ENCODE results near the gene BIN1. TPM values are rescaled to one million over a fixed set of nuclear protein-coding genes. Genes with fewer than 3 reads are reported as not detected.

The BIN1 gene
- total RNA-seq, 2 donors from 2014 or later: 41.7 to 45.9 TPM

GRCh38 chr2:127110985-127111384, 4.0 kb upstream of the BIN1 start:
- no peak overlapping the region for H3K4me3 Mint-ChIP-seq
- no peak for TF ChIP-seq CTCF (conservative IDR thresholded peaks at IDR 0.05)
- H3K27ac ChIP-seq (ENCODE audit: low read depth, low read length): no peak overlapping the region

GRCh38 chr2:127108090-127108523, 1.2 kb upstream of the BIN1 start:
- no peak for TF ChIP-seq CTCF (conservative IDR thresholded peaks at IDR 0.05)
- Mint-ChIP-seq H3K9me3 (no peaks in the 10 kb centered on the region), H3K4me3 (peak overlapping the region; percentile 61), H3K4me1 (peaks cover 15% of the 10 kb centered on the region), H3K27ac (no peak overlapping the region), H3K36me3 (ENCODE audit: low read depth) (no peaks in the 10 kb centered on the region), H3K27me3 (ENCODE audit: insufficient read depth) (peaks cover 14% of the 10 kb centered on the region)
- WGBS, 2 experiments (ENCODE audit: insufficient coverage in 1 of 2, insufficient read length in 1 of 2): 89 to 92% methylated on average over 11 of the region's 11 CpGs
- Histone ChIP-seq H3K4me1 (ENCODE audit: control insufficient read depth, insufficient read depth, low read length) (no peaks in the 10 kb centered on the region), H3K9ac (ENCODE audit: extremely low read depth, low read length, poor library complexity, severe bottlenecking) (no peak overlapping the region), H3K9me3 (ENCODE audit: control insufficient read depth, low read length) (no peaks in the 10 kb centered on the region), H3K27ac (ENCODE audit: low read depth, low read length) (no peak overlapping the region), H3K27me3 (ENCODE audit: control insufficient read depth, insufficient read depth, low read length, poor library complexity, severe bottlenecking) (peaks cover 11% of the 10 kb centered on the region), H3K4me3 (ENCODE audit: low read length) (peak overlapping the region; percentile 82), H3K36me3 (ENCODE audit: control insufficient read depth, insufficient read depth, low read length) (no peaks in the 10 kb centered on the region)
- DNase-seq: no peak

More at GRCh38 chr2:127110985-127111384, 4.0 kb upstream of the BIN1 start:
- H3K36me3 Mint-ChIP-seq (ENCODE audit: low read depth): no peaks in the 10 kb centered on the region
- H3K36me3 ChIP-seq (ENCODE audit: control insufficient read depth, insufficient read depth, low read length): no peaks in the 10 kb centered on the region
- H3K4me1 Mint-ChIP-seq: peaks cover 8% of the 10 kb centered on the region
- peaks cover 17% of the 10 kb centered on the region for H3K27me3 ChIP-seq (ENCODE audit: control insufficient read depth, insufficient read depth, low read length, poor library complexity, severe bottlenecking)
- no peaks in the 10 kb centered on the region for H3K4me1 ChIP-seq (ENCODE audit: control insufficient read depth, insufficient read depth, low read length)
- WGBS, 2 experiments (ENCODE audit: insufficient coverage in 1 of 2, insufficient read length in 1 of 2): 91% methylated on average over 6 of the region's 6 CpGs; no CpG with 5 or more reads in 1 of the 2 experiments
- H3K9me3 ChIP-seq (ENCODE audit: control insufficient read depth, low read length): no peaks in the 10 kb centered on the region
- H3K27ac Mint-ChIP-seq: no peak overlapping the region
- H3K9me3 Mint-ChIP-seq: no peaks in the 10 kb centered on the region
- no peak overlapping the region for H3K9ac ChIP-seq (ENCODE audit: extremely low read depth, low read length, poor library complexity, severe bottlenecking)
- no peak for DNase-seq
- peaks cover 20% of the 10 kb centered on the region for H3K27me3 Mint-ChIP-seq (ENCODE audit: insufficient read depth)
- H3K4me3 ChIP-seq (ENCODE audit: low read length): no peak overlapping the region

- Mint-ChIP-seq H3K9me3 (no peaks in the 10 kb centered on the region), H3K36me3 (ENCODE audit: low read depth) (no peaks in the 10 kb centered on the region), H3K4me3 (peak overlapping the region; percentile 61), H3K27ac (no peak overlapping the region), H3K4me1 (peaks cover 15% of the 10 kb centered on the region), H3K27me3 (ENCODE audit: insufficient read depth) (peaks cover 10% of the 10 kb centered on the region)
- Histone ChIP-seq H3K9me3 (ENCODE audit: control insufficient read depth, low read length) (no peaks in the 10 kb centered on the region), H3K9ac (ENCODE audit: extremely low read depth, low read length, poor library complexity, severe bottlenecking) (no peak overlapping the region), H3K4me1 (ENCODE audit: control insufficient read depth, insufficient read depth, low read length) (no peaks in the 10 kb centered on the region), H3K4me3 (ENCODE audit: low read length) (peak overlapping the region; percentile 82), H3K36me3 (ENCODE audit: control insufficient read depth, insufficient read depth, low read length) (no peaks in the 10 kb centered on the region), H3K27ac (ENCODE audit: low read depth, low read length) (no peak overlapping the region), H3K27me3 (ENCODE audit: control insufficient read depth, insufficient read depth, low read length, poor library complexity, severe bottlenecking) (peaks cover 8% of the 10 kb centered on the region)
- WGBS, 2 experiments (ENCODE audit: insufficient coverage in 1 of 2, insufficient read length in 1 of 2): 9 to 11% methylated on average over 14 to 17 of the region's 17 CpGs
- TF ChIP-seq CTCF (conservative IDR thresholded peaks at IDR 0.05): peak; percentile 68
- DNase-seq: no peak
Observed at GRCh38 chr2:127107622-127107999, 657 bp upstream of the BIN1 start.

All from endodermal cell (in vitro differentiated cells).